ENCODE results near the gene AMZ1.

DNA sequence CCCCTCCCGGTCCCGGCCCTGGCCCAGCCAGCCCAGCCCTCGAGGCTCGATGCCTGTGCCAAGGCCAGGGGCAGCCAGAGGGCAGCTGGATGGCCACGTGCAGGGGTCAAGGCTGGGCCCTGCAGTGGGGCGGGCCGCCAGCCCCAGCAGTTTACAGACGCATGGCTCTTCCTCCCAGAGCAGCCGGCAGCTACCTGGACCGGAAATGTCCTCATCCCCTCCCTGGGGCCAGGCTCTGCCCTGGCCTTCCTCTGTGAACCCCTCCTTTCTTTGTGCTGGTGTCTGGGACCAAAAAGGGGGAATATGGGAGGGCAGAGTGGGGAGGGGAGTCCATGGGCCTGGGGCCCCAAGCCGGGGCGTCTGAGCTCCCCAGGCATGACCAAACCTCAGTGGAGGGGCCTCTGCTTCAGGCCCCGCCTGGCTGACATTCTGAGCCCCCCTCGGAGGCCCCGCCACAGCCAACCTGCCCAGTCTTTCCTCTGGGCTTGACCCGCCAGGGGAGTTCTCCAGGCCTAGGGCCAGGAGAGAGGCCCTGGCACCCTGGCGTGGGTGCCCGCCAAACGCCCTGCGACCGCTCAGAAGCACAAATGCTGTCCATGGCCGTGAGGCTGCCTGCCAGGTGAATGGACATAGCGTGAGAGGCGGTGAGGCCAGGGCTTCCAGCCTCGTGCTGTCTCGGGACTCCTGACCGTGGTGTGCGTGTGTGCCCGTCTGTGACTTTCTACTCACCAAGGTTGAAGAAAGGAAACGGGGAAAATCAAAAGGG is 24.7 kb upstream of the AMZ1 start:
- TF ChIP-seq, protein P1, sequence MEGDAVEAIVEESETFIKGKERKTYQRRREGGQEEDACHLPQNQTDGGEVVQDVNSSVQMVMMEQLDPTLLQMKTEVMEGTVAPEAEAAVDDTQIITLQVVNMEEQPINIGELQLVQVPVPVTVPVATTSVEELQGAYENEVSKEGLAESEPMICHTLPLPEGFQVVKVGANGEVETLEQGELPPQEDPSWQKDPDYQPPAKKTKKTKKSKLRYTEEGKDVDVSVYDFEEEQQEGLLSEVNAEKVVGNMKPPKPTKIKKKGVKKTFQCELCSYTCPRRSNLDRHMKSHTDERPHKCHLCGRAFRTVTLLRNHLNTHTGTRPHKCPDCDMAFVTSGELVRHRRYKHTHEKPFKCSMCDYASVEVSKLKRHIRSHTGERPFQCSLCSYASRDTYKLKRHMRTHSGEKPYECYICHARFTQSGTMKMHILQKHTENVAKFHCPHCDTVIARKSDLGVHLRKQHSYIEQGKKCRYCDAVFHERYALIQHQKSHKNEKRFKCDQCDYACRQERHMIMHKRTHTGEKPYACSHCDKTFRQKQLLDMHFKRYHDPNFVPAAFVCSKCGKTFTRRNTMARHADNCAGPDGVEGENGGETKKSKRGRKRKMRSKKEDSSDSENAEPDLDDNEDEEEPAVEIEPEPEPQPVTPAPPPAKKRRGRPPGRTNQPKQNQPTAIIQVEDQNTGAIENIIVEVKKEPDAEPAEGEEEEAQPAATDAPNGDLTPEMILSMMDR (IDR thresholded peaks at IDR 0.05), result no peak
- no peak for TF ChIP-seq POLR2A (IDR thresholded peaks at IDR 0.05)

Measured in body of pancreas (tissue), 4 donors.